ENCODE data around the gene SLC13A5.
A peak's percentile ranks its signal among the peaks of the same experiment; 100 is the strongest.
"Not testable (repeated sequence)": the region's sequence is repeated elsewhere in the genome, so short reads cannot be mapped to it uniquely, and the experiment has no call there.

Gene SLC13A5

GRCh38 chr17:6666557-6666956 is 46.6 kb downstream of the SLC13A5 start:
- no peak for DNase-seq (ENCODE audit: low read depth in 4 of 4, low spot score in 1 of 4)

- DNase-seq (ENCODE audit: low read depth in 4 of 4, low spot score in 1 of 4) = no peak
These were observed 47.1 kb downstream of the SLC13A5 start for GRCh38 chr17:6666077-6666521.

GRCh38 chr17:6663200-6663599 is 50.0 kb downstream of the SLC13A5 start:
- DNase-seq (ENCODE audit: low read depth in 4 of 4, low spot score in 1 of 4) = not testable (repeated sequence)

GRCh38 chr17:6661464-6661848 is 51.7 kb downstream of the SLC13A5 start:
- no peak for DNase-seq (ENCODE audit: low read depth in 4 of 4, low spot score in 1 of 4)

- no peak for DNase-seq (ENCODE audit: low read depth in 4 of 4, low spot score in 1 of 4)
These were observed 52.2 kb downstream of the SLC13A5 start for GRCh38 chr17:6660805-6661463.

- DNase-seq (ENCODE audit: low read depth in 4 of 4, low spot score in 1 of 4) = no peak
These were observed 53.1 kb downstream of the SLC13A5 start for GRCh38 chr17:6660101-6660500.

GRCh38 chr17:6658411-6658810 is 54.8 kb downstream of the SLC13A5 start:
- DNase-seq (ENCODE audit: low read depth in 4 of 4, low spot score in 1 of 4) = not testable (repeated sequence)

GRCh38 chr17:6657633-6658287 is 55.4 kb downstream of the SLC13A5 start:
- DNase-seq (ENCODE audit: low read depth in 4 of 4, low spot score in 1 of 4) = no peak

- peak in 3 of 4 experiments; percentile 36 to 45 (median 38) for DNase-seq (ENCODE audit: low read depth in 4 of 4, low spot score in 1 of 4)
These were observed 56.2 kb downstream of the SLC13A5 start for GRCh38 chr17:6656797-6657632.

GRCh38 chr17:6655732-6656361 is 57.3 kb downstream of the SLC13A5 start:
- DNase-seq (ENCODE audit: low read depth in 4 of 4, low spot score in 1 of 4) = not testable (repeated sequence)

- DNase-seq (ENCODE audit: low read depth in 4 of 4, low spot score in 1 of 4) = no peak
These were observed 58.1 kb downstream of the SLC13A5 start for GRCh38 chr17:6654841-6655731.

GRCh38 chr17:6651919-6652452 is 61.2 kb downstream of the SLC13A5 start:
- DNase-seq (ENCODE audit: low read depth in 4 of 4, low spot score in 1 of 4) = no peak

- DNase-seq (ENCODE audit: low read depth in 4 of 4, low spot score in 1 of 4) = peak; percentile 84 to 92 (median 88)
These were observed 61.7 kb downstream of the SLC13A5 start, which contains the start of the genes C17orf100 and MED31 for GRCh38 chr17:6651354-6651918. TSS of gene C17orf100 (plus strand) at chr17:6651762. CDS start at chr17:6651914, 152 bp downstream. TSS of gene MED31 (minus strand) at chr17:6651605. CDS start at chr17:6651528, 77 bp downstream.

- no peak for DNase-seq (ENCODE audit: low read depth in 4 of 4, low spot score in 1 of 4)
These were observed 65.0 kb downstream of the SLC13A5 start for GRCh38 chr17:6648181-6648580.

GRCh38 chr17:6643451-6644125 is 69.6 kb downstream of the SLC13A5 start:
- no peak for DNase-seq (ENCODE audit: low read depth in 4 of 4, low spot score in 1 of 4)

GRCh38 chr17:6642592-6642991 is 70.6 kb downstream of the SLC13A5 start:
- DNase-seq (ENCODE audit: low read depth in 4 of 4, low spot score in 1 of 4) = no peak

GRCh38 chr17:6641247-6641863 is 71.8 kb downstream of the SLC13A5 start:
- DNase-seq (ENCODE audit: low read depth in 4 of 4, low spot score in 1 of 4) = no peak

- peak; percentile 80 to 92 (median 90) for DNase-seq (ENCODE audit: low read depth in 4 of 4, low spot score in 1 of 4)
These were observed 72.5 kb downstream of the SLC13A5 start, which contains the start of the genes KIAA0753 and TXNDC17 for GRCh38 chr17:6640536-6641246. TSS of gene KIAA0753 (minus strand) at chr17:6640711. CDS start at chr17:6635103, 5,608 bp downstream. TSS of gene TXNDC17 (plus strand) at chr17:6641060. CDS start at chr17:6641083, 23 bp downstream.
